ENCODE data around the gene FOXD4L6.
"Not testable (repeated sequence)": the region's sequence is repeated elsewhere in the genome, so short reads cannot be mapped to it uniquely, and the experiment has no call there.

Gene FOXD4L6

DNA sequence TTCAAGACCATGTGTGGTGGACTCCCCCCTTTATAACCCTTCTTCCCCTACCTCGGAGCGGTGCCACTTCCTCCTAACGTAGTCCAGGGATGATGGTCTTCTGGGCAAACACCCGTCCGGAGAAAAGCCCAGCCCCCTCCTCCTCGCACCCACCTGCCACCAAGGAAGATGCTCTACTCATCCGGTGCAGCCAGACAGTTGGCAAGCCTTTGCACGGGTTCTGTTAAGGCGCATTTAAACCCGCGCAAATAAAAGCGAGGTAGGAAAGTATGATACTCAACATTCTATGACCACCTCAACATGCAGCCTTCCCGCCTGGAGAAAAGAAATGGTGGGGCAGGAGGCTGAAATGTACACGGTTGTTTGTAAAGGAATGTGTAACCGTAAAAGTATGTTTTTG lies at the start of gene FOXD4L6:
Gene FOXD4L6 (minus strand): TSS at position 101 of the 400 bp plus-strand sequence. CDS start 298 bp downstream, outside the sequence.
- not testable (repeated sequence) for H3K36me3 ChIP-seq (ENCODE audit: low read depth); H3K27ac ChIP-seq (ENCODE audit: poor library complexity, severe bottlenecking); H3K27me3 ChIP-seq (ENCODE audit: insufficient read depth, poor library complexity, severe bottlenecking); H3K9me3 ChIP-seq (ENCODE audit: severe bottlenecking); DNase-seq (ENCODE audit: low spot score); ATAC-seq (ENCODE audit: low read depth); H3K4me1 ChIP-seq (ENCODE audit: insufficient read depth, poor library complexity, severe bottlenecking); H3K4me3 ChIP-seq (ENCODE audit: severe bottlenecking)

DNA sequence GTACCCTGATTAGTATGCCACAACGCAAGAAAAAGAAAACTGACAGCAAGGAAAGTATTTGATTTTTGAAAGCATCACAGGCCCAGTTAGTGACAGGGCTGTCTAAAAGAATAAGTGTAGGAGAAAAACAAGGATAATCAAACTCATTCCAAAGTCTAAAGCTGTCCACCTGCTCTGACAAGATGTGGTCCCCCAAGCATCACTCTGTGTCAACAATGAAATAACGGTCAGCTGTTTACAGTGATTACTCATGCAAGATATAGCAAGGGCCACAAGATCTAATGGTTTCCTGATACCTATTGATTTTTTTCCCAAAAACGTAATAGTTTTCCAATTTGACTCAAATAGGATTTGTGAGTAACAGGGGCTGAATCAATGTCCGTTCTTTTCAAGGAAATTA lies 46.5 kb upstream of the FOXD4L6 start:
- not testable (repeated sequence) for ATAC-seq (ENCODE audit: low read depth); H3K36me3 ChIP-seq (ENCODE audit: low read depth); H3K4me1 ChIP-seq (ENCODE audit: insufficient read depth, poor library complexity, severe bottlenecking); H3K9me3 ChIP-seq (ENCODE audit: severe bottlenecking); DNase-seq (ENCODE audit: low spot score); H3K27ac ChIP-seq (ENCODE audit: poor library complexity, severe bottlenecking); H3K27me3 ChIP-seq (ENCODE audit: insufficient read depth, poor library complexity, severe bottlenecking); H3K4me3 ChIP-seq (ENCODE audit: severe bottlenecking)

GRCh38 chr9:41150116-41150515 lies 21.6 kb upstream of the FOXD4L6 start:
- not testable (repeated sequence) for H3K27ac ChIP-seq (ENCODE audit: poor library complexity, severe bottlenecking); H3K36me3 ChIP-seq (ENCODE audit: low read depth); H3K27me3 ChIP-seq (ENCODE audit: insufficient read depth, poor library complexity, severe bottlenecking); ATAC-seq (ENCODE audit: low read depth); H3K4me1 ChIP-seq (ENCODE audit: insufficient read depth, poor library complexity, severe bottlenecking); H3K9me3 ChIP-seq (ENCODE audit: severe bottlenecking); H3K4me3 ChIP-seq (ENCODE audit: severe bottlenecking); DNase-seq (ENCODE audit: low spot score)

GRCh38 chr9:41141878-41142277 lies 13.4 kb upstream of the FOXD4L6 start:
- not testable (repeated sequence) for H3K27me3 ChIP-seq (ENCODE audit: insufficient read depth, poor library complexity, severe bottlenecking)

DNA sequence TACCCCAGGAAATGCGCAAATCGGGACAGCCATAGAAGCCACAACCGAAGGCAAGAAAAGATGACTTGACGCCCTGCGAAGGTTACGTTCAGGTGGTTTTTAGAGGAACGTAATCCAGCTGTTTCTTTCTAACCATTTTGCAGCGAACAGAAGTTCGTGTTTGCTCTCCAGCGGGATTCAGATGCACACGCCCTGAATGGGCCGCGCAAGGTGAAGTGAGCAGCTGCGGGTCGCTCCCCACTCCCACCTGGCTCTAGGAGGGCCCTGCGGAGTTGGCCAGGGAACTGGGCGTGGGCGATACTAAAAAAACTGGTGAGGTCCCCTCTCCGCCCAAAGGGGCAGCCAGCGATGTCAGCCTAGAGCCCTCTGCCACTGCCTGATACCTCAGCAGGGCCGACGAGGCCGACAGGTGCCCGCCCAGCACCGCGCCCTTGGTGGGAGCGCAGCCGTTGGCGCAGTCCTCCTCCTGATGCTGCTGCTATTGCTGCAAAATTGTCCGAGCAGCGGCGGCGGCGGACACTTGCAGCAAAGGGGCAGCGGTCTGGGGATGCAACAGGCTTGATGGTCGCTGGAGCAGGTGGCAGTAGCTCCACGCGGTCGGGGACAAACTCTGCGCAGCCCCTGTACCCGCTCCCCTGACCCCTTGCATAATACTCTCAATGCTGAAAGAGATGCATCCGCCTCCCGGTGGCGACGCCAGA lies 1.6 kb downstream of the FOXD4L6 start:
- H3K4me1 ChIP-seq (ENCODE audit: insufficient read depth, poor library complexity, severe bottlenecking); H3K4me3 ChIP-seq (ENCODE audit: severe bottlenecking); H3K36me3 ChIP-seq (ENCODE audit: low read depth); ATAC-seq (ENCODE audit: low read depth); H3K27me3 ChIP-seq (ENCODE audit: insufficient read depth, poor library complexity, severe bottlenecking); H3K9me3 ChIP-seq (ENCODE audit: severe bottlenecking); H3K27ac ChIP-seq (ENCODE audit: poor library complexity, severe bottlenecking); DNase-seq (ENCODE audit: low spot score): not testable (repeated sequence)

More at GRCh38 chr9:41141878-41142277, 13.4 kb upstream of the FOXD4L6 start:
- not testable (repeated sequence) for H3K4me1 ChIP-seq (ENCODE audit: insufficient read depth, poor library complexity, severe bottlenecking); DNase-seq (ENCODE audit: low spot score); ATAC-seq (ENCODE audit: low read depth); H3K36me3 ChIP-seq (ENCODE audit: low read depth); H3K27ac ChIP-seq (ENCODE audit: poor library complexity, severe bottlenecking); H3K9me3 ChIP-seq (ENCODE audit: severe bottlenecking); H3K4me3 ChIP-seq (ENCODE audit: severe bottlenecking)

DNA sequence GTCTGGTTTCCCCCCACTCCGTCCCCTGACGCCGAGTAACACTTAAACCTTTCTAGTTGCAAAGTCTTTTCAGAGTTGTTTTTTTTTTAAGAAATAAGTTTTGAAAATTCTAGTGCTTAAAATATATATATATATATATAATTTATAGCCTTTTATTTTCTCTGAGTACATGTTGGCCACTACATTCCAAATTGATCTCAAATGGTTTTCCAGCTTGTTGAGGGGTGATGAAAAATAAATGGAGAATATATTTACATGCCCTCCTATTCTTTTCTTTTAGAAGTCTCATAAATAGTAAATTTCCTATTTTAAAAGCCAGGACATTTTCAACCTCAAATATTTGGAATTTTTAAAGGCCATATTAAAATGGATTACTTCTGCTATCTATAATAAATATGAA lies 2.5 kb downstream of the FOXD4L6 start:
- not testable (repeated sequence) for ATAC-seq (ENCODE audit: low read depth); H3K36me3 ChIP-seq (ENCODE audit: low read depth); H3K4me1 ChIP-seq (ENCODE audit: insufficient read depth, poor library complexity, severe bottlenecking); H3K27me3 ChIP-seq (ENCODE audit: insufficient read depth, poor library complexity, severe bottlenecking); DNase-seq (ENCODE audit: low spot score); H3K9me3 ChIP-seq (ENCODE audit: severe bottlenecking); H3K4me3 ChIP-seq (ENCODE audit: severe bottlenecking); H3K27ac ChIP-seq (ENCODE audit: poor library complexity, severe bottlenecking)

DNA sequence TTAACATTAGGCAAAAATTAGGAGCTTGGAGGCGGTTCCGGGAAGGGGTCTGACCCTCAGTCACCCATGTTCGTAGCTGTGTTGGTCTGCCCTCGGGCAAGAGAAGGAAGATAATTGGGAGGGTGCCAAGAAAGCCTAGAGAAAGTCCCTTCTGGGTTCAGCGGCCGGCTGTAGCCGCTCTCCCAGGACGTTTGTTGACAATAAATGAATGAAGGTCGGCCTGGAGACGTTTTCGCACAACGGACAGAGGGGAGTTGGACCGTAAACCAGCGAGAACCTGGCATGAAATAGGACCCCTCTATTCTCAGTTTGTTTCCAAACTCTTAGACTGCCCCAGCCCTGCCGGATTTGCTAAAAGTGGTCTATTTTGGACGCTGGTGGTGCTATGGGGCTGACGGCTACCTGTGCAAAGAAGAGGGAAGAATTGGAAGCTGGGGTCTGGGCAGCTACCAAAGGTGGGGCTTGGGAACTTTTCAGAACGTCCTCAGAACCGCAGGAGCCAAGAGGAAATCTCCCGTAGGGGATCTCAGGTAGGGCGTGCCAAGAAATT lies 3.3 kb downstream of the FOXD4L6 start:
- not testable (repeated sequence) for H3K27me3 ChIP-seq (ENCODE audit: insufficient read depth, poor library complexity, severe bottlenecking); ATAC-seq (ENCODE audit: low read depth); H3K4me1 ChIP-seq (ENCODE audit: insufficient read depth, poor library complexity, severe bottlenecking); H3K4me3 ChIP-seq (ENCODE audit: severe bottlenecking); H3K27ac ChIP-seq (ENCODE audit: poor library complexity, severe bottlenecking); H3K36me3 ChIP-seq (ENCODE audit: low read depth); H3K9me3 ChIP-seq (ENCODE audit: severe bottlenecking); DNase-seq (ENCODE audit: low spot score)

DNA sequence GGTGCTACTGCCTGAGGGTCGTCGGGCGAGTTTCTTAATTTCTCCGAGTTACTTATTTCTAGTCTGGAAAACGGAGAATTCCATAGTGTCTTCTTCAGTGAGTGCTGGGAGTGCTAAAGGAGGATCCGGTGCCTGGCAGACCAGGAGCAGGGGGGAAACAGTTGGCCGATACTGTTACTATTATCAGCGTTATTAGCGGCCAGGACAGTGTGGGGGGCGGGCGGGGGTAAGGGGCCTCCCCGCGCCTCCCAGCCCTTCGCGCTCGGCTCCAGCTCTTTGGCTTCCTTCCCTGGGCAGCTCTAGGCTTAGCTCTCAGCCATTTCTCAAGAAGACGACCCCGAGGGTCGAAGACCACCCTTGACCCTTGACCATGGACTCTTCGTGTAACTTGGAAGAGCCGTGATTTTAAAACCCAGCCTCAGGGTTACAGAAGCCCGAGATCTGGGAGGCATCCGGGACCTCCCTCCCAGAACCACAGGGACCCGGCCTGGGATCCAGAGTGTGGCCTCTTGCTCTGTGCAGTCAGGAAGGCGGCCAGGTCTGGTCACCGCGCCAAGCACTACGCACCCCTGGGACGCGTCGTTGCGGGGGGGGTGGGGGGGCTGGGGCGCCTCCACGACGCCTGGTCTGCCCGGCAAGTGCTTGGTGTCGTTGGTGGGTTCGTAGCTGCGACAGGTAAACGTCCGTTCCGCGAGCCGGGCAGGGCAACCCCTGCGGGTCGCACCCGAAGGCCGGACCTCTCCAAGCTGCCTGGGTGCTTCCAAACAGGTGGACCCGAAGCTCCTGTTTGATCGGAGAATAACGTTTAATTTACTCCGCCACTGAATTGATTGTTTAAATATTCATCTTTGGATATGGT lies 4.0 kb downstream of the FOXD4L6 start:
- not testable (repeated sequence) for DNase-seq (ENCODE audit: low spot score); ATAC-seq (ENCODE audit: low read depth); H3K36me3 ChIP-seq (ENCODE audit: low read depth); H3K27ac ChIP-seq (ENCODE audit: poor library complexity, severe bottlenecking); H3K9me3 ChIP-seq (ENCODE audit: severe bottlenecking); H3K4me1 ChIP-seq (ENCODE audit: insufficient read depth, poor library complexity, severe bottlenecking); H3K27me3 ChIP-seq (ENCODE audit: insufficient read depth, poor library complexity, severe bottlenecking); H3K4me3 ChIP-seq (ENCODE audit: severe bottlenecking)

DNA sequence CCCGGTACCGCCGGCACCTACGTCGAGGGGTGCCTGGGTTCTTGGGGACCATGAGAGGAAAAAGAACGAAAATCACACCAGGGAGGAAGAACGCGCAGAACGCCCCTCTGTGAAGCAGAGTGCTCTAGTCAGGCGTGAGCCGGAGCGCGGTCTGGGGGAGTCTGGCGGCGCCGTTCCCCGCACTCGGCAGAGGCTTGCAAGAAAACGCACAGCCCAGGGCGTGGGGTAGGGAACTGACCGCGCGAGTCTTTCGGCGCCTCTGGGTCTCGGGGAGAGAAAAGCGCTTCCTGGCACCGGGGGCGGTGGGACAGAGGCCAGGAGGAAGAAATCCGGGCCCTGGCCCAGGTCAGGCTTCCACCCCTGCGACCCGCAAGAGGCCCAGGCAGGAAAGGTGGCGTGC lies 4.7 kb downstream of the FOXD4L6 start:
- not testable (repeated sequence) for H3K9me3 ChIP-seq (ENCODE audit: severe bottlenecking)

GRCh38 chr9:41123396-41123795 lies 5.1 kb downstream of the FOXD4L6 start:
- H3K4me3 ChIP-seq (ENCODE audit: severe bottlenecking); DNase-seq (ENCODE audit: low spot score); H3K4me1 ChIP-seq (ENCODE audit: insufficient read depth, poor library complexity, severe bottlenecking); ATAC-seq (ENCODE audit: low read depth); H3K27me3 ChIP-seq (ENCODE audit: insufficient read depth, poor library complexity, severe bottlenecking); H3K36me3 ChIP-seq (ENCODE audit: low read depth); H3K27ac ChIP-seq (ENCODE audit: poor library complexity, severe bottlenecking); H3K9me3 ChIP-seq (ENCODE audit: severe bottlenecking): not testable (repeated sequence)

More for the DNA sequence above, 4.7 kb downstream of the FOXD4L6 start:
- H3K4me1 ChIP-seq (ENCODE audit: insufficient read depth, poor library complexity, severe bottlenecking); H3K4me3 ChIP-seq (ENCODE audit: severe bottlenecking); DNase-seq (ENCODE audit: low spot score); H3K36me3 ChIP-seq (ENCODE audit: low read depth); ATAC-seq (ENCODE audit: low read depth); H3K27me3 ChIP-seq (ENCODE audit: insufficient read depth, poor library complexity, severe bottlenecking); H3K27ac ChIP-seq (ENCODE audit: poor library complexity, severe bottlenecking): not testable (repeated sequence)

- not testable (repeated sequence) for H3K9me3 ChIP-seq (ENCODE audit: severe bottlenecking); H3K4me3 ChIP-seq (ENCODE audit: severe bottlenecking); H3K36me3 ChIP-seq (ENCODE audit: low read depth); ATAC-seq (ENCODE audit: low read depth); DNase-seq (ENCODE audit: low spot score); H3K27me3 ChIP-seq (ENCODE audit: insufficient read depth, poor library complexity, severe bottlenecking); H3K4me1 ChIP-seq (ENCODE audit: insufficient read depth, poor library complexity, severe bottlenecking); H3K27ac ChIP-seq (ENCODE audit: poor library complexity, severe bottlenecking)
These were observed 7.8 kb downstream of the FOXD4L6 start for GRCh38 chr9:41120696-41121095.
